GM20000 (cell line): ENCODE measurements around the gene LMNTD2.

Experiments
- DNase-seq: peaks from one replicate; pipeline ENCODE4 v3.0.0; 2012; ENCODE audit warnings: low spot score
- CTCF ChIP-seq: IDR thresholded peaks from 2 replicates; pipeline ENCODE4 v1.5.1; 2012; ENCODE audit warnings: mild to moderate bottlenecking, control low read depth; ENCODE audit errors: extremely low read depth, missing control alignments

Gene LMNTD2

GRCh38 chr11:605286-606129, 45.0 kb upstream of the LMNTD2 start:
- no peak for DNase-seq
- TF ChIP-seq CTCF = no peak

- no peak for TF ChIP-seq CTCF
- DNase-seq = no peak
Measured at GRCh38 chr11:603154-603553, 42.6 kb upstream of the LMNTD2 start.

GRCh38 chr11:601573-602245, 41.2 kb upstream of the LMNTD2 start:
- DNase-seq = no peak
- TF ChIP-seq CTCF = no peak

- no peak for TF ChIP-seq CTCF
Measured at GRCh38 chr11:598005-598680, 37.6 kb upstream of the LMNTD2 start.

GRCh38 chr11:597166-597725, 36.7 kb upstream of the LMNTD2 start:
- DNase-seq = no peak
- no peak for TF ChIP-seq CTCF

More at GRCh38 chr11:598005-598680, 37.6 kb upstream of the LMNTD2 start:
- no peak for DNase-seq

- DNase-seq = no peak
- TF ChIP-seq CTCF = no peak
Measured at GRCh38 chr11:596374-596773, 35.8 kb upstream of the LMNTD2 start.
